ENCODE measurements around the gene HK2. TPM values are rescaled to one million over a fixed set of nuclear protein-coding genes. Genes with fewer than 3 reads are reported as not detected.
A peak's percentile ranks its signal among the peaks of the same experiment; 100 is the strongest.
"Not testable (repeated sequence)": the region's sequence is repeated elsewhere in the genome, so short reads cannot be mapped to it uniquely, and the experiment has no call there.

Gene HK2
- 10 to 100 TPM in 1 of 6 experiments, 1 to 10 TPM in 1, under 1 TPM in 4; 0.48 to 23.0 (median 0.87) TPM for total RNA-seq
- long read RNA-seq = 0 reads

DNA sequence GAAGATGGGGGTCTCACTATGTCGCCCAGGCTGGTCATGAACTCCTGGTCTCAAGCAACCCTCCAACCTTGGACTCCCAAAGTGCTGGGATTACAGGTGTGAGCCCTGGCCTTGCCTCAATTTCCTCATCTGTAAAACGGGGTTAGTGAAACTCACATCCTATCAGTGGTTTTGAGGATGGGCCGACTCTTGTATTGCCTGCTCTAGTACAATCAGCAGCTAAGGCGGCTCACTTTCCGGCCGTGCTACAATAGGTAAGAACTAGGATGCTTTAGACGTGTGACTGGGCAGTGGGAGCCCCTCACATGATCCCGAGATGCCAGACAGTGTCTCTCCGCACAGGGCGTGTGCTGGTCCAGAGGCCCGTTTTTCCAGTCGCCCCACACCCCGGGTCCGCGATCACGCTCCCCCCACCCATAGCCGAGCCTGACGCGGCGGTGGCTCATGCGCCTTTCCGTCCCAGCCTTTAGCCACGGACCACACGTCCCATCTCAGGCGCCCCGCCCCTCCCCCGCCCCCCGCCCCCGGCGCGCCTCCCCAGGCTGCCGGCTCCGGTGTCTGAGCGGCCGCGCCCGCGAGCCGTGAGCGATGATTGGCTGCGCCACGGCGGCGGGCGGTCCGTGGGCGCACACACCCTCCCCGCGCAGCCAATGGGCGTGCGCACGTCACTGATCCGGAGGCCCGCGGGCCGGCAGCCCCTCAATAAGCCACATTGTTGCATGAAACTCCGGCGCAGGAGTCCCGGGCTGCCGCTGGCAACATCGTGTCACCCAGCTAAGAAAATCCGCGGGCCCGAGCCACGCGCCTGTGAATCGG is at the start of gene HK2:
HK2 (plus strand) TSS at position 710 of the 816 bp plus-strand sequence. CDS start 454 bp downstream, outside the sequence.
- intact Hi-C loops (cut with DNase I) = no loop called here
- Histone ChIP-seq H3K4me1 (peaks cover 0 to 13% (median 4%) of the 10 kb centered on the region in 4 donors), H3K36me3 (no peaks in the 10 kb centered on the region), H3K27me3 (peaks cover 0 to 13% of the 10 kb centered on the region in 2 donors), H3K9me3 (no peaks in the 10 kb centered on the region), H3K27ac (peak within 1 kb of the TSS in 2 of 3 donors; percentile 33 to 78), H3K4me3 (peak within 1 kb of the TSS; percentile 41 to 58 (median 53))
- DNase-seq = peak; percentile 71 to 83 (median 82)
- TF ChIP-seq POLR2A (IDR thresholded peaks at IDR 0.05) (no peak), CTCF (IDR thresholded peaks at IDR 0.05) (no peak)
- WGBS (ENCODE audit: insufficient coverage, low coverage, low lambda C conversion rate, missing lambda C conversion rate) = 15% methylated on average over 13 of the region's 67 CpGs
- ATAC-seq = peak; percentile 83 to 89 (median 85)

- H3K36me3 ChIP-seq = no peaks in the 10 kb centered on the region
- H3K27ac ChIP-seq = no peak overlapping the region
- no peak for DNase-seq
- TF ChIP-seq CTCF (IDR thresholded peaks at IDR 0.05) = no peak
- no peak for TF ChIP-seq POLR2A (IDR thresholded peaks at IDR 0.05)
- ATAC-seq = peak; percentile 30 to 64 (median 48)
- intact Hi-C loops (cut with DNase I) = no loop called here
- H3K27me3 ChIP-seq = no peaks in the 10 kb centered on the region
- 35% methylated on average over 2 of the region's 2 CpGs for WGBS (ENCODE audit: insufficient coverage, low coverage, low lambda C conversion rate, missing lambda C conversion rate)
- no peaks in the 10 kb centered on the region for H3K9me3 ChIP-seq
- H3K4me1 ChIP-seq = no peaks in the 10 kb centered on the region
- no peak overlapping the region for H3K4me3 ChIP-seq
Measured at GRCh38 chr2:74789271-74789670, 44.7 kb upstream of the HK2 start.

DNA sequence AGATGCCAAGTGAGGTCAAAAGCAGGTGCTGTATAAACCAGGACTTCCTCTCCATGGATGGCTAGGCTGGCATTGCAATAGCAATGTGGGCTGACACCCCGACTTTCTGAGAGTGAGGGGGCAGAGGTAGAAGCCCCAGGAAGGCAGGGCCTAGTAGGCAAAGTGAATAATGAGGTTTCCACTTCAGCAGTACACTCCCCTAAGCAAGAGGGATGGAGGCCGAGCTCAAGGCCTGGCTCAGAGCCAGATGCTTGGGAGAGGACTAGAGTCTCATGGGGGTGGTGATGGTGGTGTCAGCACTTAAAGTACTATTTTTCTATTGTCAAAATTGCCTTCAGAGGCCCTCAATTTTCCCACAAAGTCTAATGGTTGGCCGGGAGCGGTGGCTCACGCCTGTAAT is 41.6 kb upstream of the HK2 start:
- no peak for DNase-seq
- WGBS (ENCODE audit: insufficient coverage, low coverage, low lambda C conversion rate, missing lambda C conversion rate) = 76% methylated on average over 2 of the region's 5 CpGs

DNA sequence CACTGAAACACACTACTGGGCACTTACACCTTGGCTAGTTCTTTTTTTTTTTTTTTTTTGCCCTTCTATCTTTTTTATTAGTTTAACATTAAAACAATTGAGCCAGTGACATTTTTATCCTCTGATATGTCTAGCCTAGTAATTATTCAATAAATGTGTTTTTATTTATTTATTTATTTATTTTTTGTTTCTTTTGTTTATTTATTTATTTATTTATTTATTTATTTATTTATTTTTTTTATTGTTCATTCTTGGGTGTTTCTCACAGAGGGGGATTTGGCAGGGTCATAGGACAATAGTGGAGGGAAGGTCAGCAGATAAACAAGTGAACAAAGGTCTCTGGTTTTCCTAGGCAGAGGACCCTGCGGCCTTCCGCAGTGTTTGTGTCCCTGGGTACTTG is 39.0 kb upstream of the HK2 start:
- H3K27me3 ChIP-seq; H3K4me3 ChIP-seq; ATAC-seq; H3K27ac ChIP-seq; intact Hi-C loops (cut with DNase I); DNase-seq; H3K36me3 ChIP-seq; H3K4me1 ChIP-seq; H3K9me3 ChIP-seq: not testable (repeated sequence)
- no CpG with 5 or more reads among the region's 2 CpGs for WGBS (ENCODE audit: insufficient coverage, low coverage, low lambda C conversion rate, missing lambda C conversion rate)

More for the DNA sequence above, 41.6 kb upstream of the HK2 start:
- Histone ChIP-seq H3K27ac (no peak overlapping the region), H3K4me3 (no peak overlapping the region), H3K9me3 (no peaks in the 10 kb centered on the region), H3K36me3 (no peaks in the 10 kb centered on the region), H3K4me1 (no peaks in the 10 kb centered on the region), H3K27me3 (no peaks in the 10 kb centered on the region)
- intact Hi-C loops (cut with DNase I) = no loop called here
- ATAC-seq = no peak
- TF ChIP-seq POLR2A (IDR thresholded peaks at IDR 0.05) (no peak), CTCF (IDR thresholded peaks at IDR 0.05) (no peak)

DNA sequence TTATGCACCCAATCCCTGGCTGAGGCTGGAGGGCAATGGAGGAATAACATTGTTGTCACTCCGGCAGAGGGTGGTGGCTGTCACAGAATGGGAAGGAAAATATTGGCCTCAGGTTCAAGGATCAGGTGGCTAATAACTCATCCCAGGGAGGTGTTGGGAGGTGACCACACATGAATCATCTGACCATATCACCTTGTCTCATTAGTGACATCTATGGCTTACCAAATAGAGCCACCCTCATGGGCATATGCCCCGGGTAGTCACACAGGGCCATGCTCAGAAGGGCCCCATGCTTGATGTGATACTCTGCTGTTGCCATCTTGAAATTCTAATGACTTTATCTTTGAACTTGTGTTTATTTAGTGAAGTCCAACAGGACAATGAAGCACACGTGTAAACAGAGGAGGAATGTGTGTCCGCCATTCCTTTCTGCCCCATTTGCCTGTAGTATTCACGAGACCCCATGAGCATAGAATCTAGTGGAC is 27.5 kb upstream of the HK2 start:
- no peak overlapping the region for H3K27ac ChIP-seq
- no peaks in the 10 kb centered on the region for H3K27me3 ChIP-seq
- TF ChIP-seq CTCF (IDR thresholded peaks at IDR 0.05) (no peak), POLR2A (IDR thresholded peaks at IDR 0.05) (no peak)
- H3K9me3 ChIP-seq = no peaks in the 10 kb centered on the region
- WGBS (ENCODE audit: insufficient coverage, low coverage, low lambda C conversion rate, missing lambda C conversion rate) = 68% methylated on average over 5 of the region's 5 CpGs
- ATAC-seq = no peak
- H3K4me3 ChIP-seq = no peak overlapping the region
- no peaks in the 10 kb centered on the region for H3K4me1 ChIP-seq
- no peaks in the 10 kb centered on the region for H3K36me3 ChIP-seq
- intact Hi-C loops (cut with DNase I) = no loop called here
- no peak for DNase-seq

Data from right lobe of liver (tissue), 6 donors.